GM19397 (cell line): Measurements from ENCODE around the gene FAM240A.

Experiments used
- ATAC-seq: cut with Tn5 transposase; IDR thresholded peaks from one replicate; pipeline ENCODE4 v1.9.1; 2021; ENCODE audit warnings: mild to moderate bottlenecking, moderate library complexity; ENCODE audit not compliant: unreplicated experiment

FAM240A gene

DNA sequence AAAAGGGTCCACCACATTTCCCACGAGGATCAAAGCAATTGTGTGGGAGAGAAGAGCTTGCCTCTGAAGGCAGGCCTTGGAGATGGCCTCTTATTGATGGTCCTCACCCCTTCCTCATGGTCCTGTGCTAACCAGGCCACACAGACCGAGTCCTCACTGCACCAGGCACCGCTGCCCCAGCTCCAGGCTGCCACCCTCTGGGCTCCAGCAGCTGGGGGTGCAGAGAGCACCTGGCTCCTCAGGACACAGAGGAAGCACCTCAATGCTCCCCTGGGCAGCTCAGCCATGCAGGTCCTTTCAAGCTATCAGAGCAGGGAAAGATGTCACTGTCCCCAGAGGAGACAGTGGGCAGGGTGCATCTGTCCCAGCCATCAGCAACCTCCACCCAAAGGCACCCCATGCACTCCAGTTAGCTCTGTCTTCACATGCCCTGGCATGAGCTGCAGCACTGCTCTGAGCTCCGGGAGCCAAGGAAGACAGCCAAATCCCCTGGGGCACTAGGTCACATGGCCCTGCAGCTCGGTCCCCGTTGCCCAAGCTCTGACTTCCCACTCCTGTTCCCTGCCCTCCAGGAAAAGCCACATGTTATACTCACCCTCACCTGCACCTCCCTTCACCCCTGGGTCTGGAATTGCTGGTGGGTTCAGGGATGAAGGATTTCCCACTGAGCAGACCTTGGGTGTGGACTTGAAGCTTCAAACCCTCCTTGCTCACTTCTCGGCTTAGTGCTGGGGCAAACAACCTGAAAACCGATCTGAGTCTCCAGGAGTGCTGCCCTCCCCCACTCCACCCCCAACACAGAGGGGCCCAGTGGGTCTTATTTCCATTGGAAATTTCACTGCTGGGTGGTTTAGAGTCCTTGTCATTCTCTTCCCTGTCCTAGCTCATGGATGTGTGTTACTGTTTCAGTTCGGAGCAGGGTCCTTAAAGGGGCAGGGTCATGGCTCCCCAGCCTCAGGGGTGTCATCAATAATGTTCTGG lies 48.5 kb downstream of the FAM240A start:
- no peak for ATAC-seq

GRCh38 chr3:46661776-46662766 lies 49.7 kb downstream of the FAM240A start:
- no peak for ATAC-seq

DNA sequence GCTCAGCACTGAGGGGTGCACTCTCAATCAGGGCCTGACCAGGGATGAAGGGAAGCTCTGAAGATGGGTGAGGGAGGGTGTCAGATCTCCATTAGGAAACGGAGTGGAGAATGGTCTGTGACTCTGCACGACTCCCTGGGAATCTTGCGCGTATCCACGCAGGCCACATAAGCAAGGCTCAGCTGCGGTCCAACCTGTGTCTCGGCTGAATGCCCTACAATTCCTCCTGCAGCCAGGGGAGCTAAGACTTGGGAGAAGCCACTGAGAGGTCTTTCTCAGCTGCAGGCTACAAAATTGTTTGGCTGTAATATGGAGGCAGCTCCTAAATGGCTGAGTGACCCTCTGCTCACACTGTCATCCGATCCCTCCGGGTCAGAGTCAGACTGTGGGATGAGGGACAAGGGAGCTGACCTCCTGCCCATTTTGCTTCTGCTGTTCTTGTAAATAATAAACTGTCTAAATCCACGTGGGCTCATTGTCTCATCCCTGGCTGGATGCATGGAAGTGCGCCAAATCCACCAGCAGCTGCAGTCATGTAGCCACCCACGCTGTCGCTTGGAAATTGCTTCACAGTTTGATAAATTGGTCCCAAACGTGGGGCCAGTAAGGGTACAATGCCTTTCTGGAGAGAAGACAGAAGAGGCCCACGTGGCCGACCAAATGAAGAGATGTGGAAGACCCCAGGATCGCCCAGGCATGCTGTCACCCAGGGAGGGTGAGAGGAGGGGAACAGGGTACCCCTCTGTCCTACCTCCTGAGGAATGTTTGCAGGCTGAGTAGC lies 50.6 kb downstream of the FAM240A start:
- no peak for ATAC-seq

GRCh38 chr3:46663591-46664135 lies 51.3 kb downstream of the FAM240A start:
- ATAC-seq: no peak

DNA sequence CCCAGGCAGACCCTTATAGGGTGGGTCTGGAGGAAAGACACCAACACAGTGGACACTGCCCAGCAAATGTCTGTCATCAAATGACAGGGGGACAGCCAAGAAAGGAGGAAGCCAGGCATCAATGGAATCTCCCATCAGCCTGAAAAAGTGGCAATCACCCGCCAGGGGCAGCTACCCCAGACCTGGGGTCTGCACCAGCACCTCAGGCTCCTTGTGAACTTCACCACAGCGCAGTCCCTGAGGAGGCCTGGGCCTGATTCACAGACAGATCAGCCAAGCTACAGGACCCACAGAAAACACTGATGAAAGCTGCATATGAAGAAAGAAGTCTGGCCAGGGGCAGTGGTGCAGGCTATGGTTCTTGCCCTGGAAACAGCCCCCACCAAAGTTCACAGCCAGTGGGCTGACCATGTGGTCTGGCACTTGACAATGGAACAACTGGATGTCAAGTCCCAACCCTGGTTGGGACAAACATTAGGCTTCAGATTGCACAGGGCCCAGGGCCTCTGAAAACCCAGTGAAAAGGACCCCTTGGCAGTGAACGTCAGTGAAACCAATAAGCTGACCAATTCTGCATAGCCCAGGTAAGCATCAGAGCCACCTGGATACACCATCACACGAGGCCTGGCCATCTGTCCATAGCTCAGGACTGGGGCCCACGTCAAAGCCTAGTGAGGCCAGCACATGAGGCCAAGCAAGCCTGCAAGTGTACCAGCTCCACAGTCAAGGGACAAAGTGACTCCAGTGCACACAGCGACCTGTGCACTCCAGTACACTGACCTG lies 52.1 kb downstream of the FAM240A start:
- ATAC-seq: no peak

- no peak for ATAC-seq
Measured at GRCh38 chr3:46664971-46665762, 52.8 kb downstream of the FAM240A start.

DNA sequence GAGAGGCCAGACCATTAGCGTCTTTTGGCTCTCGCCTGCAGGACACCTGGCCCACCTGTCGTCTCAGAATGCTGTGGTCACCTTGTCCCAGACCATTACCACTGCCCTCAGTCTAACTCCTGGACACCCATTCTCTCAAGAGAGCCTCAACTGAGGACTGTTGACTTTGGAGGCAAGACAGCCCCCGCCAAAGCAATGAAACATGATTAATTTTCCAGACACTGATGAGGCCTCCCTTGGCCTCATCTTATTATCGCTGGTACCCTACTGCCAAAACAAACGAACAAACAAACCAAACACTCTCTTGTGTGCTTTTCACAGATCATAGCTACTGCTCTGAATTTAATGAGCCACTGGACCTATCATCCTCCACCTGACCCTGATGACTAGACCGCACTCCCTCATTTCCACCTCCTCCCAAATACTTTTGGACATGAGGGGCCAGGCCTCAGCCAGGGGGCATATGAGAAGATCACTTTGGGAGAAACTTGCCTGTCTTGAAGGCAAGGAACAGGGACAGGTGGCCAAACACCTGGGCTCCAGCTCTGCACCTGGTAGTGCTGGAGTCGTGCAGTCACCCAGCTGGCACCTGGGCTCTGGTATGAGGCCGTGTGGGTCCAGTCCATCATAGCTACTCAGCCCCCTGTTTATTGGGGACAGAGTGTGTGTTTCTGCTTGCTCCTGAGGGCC lies 53.6 kb downstream of the FAM240A start:
- ATAC-seq: no peak

GRCh38 chr3:46666453-46666845 lies 54.1 kb downstream of the FAM240A start:
- ATAC-seq: no peak

DNA sequence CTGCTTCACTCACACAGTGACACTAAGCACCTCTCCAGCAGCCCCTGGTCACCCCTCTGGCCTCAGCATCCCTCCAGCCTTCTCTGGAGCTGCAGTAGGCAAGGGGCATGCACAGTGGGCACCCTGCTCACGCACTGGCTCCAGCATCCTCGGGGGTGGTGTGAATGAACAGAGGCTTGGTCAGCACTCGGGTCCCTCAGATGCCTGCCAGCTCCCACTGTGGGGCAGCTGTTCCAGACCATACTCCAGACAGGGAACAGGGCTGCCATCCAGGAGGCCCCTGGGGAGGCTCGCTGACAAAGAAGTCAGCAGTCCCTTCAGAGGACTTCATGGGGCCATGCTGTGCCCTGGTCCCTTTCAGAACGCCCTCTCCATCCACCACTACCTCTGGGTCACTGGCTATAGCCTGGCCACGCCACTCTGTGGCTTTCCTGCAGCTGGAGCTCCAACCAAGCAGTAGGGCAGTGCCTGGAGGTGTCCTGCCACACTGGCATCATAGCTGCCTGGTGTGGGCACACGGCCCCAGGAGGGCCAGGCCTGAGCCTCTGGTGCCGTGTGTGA lies 54.8 kb downstream of the FAM240A start:
- no peak for ATAC-seq

GRCh38 chr3:46667657-46668056 lies 55.3 kb downstream of the FAM240A start:
- no peak for ATAC-seq

- ATAC-seq: no peak
Measured at GRCh38 chr3:46668116-46668515, 55.8 kb downstream of the FAM240A start.

GRCh38 chr3:46668591-46668990 lies 56.3 kb downstream of the FAM240A start:
- ATAC-seq: no peak

DNA sequence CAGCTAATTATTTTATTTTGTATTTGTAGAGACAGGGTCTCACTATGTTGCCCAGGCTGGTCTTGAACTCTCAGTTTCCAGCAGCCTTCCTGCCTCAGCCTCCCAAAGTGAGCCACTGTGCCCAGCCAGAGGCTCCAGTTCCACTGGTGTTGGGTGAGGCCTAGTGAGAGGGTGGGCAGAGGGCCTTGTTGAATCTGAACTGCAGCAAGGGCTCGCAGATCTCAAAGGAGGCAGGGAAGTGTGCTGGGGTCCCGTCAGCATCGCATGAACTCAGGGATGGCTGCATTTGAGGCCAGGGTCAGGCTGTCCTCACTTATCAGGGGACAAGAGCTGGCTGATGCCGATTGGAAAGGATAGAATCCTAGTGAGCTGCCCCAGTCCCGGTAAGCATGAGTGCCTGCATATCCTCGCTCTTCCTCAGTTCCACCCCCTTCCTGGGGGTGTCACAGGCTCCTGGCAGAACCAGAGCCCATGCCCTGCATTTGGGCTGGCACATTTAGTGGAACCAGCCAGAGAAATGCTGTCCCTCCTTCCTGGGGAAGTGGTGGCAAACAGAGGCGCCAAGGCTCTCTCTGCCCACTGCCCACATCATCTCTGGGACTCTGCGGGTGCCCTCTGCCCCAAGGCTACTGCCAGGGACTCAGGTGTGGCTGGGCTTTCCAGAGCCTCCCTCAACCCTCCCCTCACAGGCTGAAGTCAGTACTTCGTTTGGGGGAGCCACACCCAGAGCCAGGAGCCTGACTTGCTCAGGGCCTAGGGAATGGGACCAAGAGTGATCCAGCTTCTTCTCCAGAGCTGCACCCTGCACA lies 57.1 kb downstream of the FAM240A start:
- no peak for ATAC-seq

- ATAC-seq: no peak
Measured at GRCh38 chr3:46670000-46670890, 57.9 kb downstream of the FAM240A start.

DNA sequence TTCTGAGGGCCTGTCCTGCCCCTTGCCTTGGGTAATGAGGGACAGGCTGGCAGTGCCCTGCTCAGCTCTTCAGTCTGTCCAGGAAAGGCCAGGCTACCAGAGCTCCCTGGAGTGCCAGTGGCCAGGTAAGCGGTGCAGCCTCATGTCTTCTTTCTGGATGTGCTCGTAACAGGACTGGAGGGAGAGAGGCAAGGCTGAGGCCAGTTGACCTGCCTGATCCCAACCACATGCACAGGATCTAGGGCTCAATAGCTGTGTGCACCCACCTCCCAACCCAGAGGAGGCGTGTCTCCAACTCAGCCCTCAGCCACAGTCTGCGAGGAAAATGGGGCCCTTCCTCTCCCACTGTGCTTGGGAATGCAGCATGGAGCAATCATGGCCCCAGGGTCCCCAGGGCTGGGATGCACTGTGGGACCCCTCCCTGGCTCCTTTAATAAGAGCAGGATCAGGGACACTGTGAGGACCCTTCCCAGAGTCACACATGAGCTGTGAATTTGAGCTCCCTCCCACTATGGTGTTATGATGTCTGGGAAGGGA lies 58.6 kb downstream of the FAM240A start:
- no peak for ATAC-seq
